HG03039 (cell line): ENCODE data around the gene REN.

Source experiments
- ATAC-seq: cut with Tn5 transposase; IDR thresholded peaks from one replicate; pipeline ENCODE4 v1.9.1; 2021; ENCODE audit warnings: mild to moderate bottlenecking, moderate library complexity; ENCODE audit not compliant: unreplicated experiment

Gene REN

GRCh38 chr1:204134103-204134502, 32.0 kb downstream of the REN start:
- no peak for ATAC-seq

- ATAC-seq: no peak
Measured at GRCh38 chr1:204132718-204133117, 33.4 kb downstream of the REN start.

GRCh38 chr1:204131978-204132377, 34.2 kb downstream of the REN start:
- no peak for ATAC-seq

DNA sequence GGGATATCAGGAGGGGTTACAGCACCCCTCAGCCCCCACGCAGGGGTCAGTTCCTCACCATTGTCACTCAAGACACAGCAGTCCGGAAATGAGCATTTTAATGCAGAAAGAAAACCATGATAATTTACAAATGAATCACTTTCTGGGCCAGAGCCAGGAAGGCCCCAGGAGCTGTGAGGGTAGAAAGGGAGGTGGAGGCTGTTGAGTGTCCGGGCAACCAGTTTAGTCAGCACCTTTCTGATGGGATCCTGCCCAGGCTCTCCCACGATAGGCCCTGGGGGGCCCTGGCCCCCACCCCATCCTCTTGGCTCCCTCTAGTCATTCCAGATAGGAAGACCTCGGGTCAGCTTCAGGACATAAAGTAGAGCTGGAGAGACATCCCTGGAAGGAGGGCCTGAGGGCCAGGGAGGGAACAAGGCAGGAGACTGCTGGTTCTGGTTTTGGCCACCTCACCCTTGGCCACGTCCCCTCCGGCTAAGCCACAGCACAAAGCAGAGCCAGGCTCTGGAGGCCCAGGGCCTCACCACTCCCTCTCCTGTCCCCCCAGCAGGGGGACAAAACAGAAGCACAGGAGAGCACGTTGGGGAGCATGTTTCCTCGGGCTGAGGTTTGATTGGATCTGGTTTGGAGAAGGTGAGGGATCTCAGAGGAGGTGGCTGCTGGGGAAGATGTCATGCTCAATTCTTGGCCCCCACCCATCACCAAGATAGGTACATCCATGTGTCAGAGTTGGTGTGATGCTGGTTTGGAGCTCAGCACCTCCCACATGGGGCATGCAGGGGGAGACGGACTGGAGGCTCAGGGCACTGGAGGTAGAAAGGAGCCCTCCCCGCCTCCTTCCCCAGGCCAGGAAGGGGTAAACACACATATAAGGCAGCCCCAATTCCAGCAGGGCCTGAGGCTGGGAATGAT, 34.9 kb downstream of the REN start:
- no peak for ATAC-seq

- no peak for ATAC-seq
Measured at GRCh38 chr1:204130178-204130577, 36.0 kb downstream of the REN start.

- no peak for ATAC-seq
Measured at GRCh38 chr1:204128964-204129896, 36.9 kb downstream of the REN start.

DNA sequence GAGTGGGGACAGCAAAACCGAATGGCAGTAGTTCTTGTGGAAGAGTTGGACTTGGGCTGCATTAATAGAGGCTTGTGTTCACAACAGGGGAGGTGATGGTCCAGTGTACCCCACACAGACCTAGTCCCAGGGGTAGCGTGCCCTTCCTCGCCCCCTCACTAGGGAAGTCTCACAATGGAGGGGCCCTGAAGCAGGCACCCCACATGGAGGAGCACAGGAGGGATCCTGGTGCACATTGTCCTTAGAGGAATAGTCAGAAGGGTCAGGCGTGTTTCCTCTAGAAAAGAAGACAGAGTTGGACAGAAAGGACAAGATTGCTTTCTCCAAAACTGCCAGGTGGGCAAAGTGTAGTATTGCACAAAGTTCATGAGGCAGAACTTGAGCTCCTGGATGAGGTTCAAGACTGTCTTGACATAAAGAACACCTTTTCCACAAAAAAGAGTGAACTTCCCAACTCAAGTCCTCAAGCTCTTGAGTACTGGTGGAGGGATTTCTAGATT, 37.6 kb downstream of the REN start:
- no peak for ATAC-seq

DNA sequence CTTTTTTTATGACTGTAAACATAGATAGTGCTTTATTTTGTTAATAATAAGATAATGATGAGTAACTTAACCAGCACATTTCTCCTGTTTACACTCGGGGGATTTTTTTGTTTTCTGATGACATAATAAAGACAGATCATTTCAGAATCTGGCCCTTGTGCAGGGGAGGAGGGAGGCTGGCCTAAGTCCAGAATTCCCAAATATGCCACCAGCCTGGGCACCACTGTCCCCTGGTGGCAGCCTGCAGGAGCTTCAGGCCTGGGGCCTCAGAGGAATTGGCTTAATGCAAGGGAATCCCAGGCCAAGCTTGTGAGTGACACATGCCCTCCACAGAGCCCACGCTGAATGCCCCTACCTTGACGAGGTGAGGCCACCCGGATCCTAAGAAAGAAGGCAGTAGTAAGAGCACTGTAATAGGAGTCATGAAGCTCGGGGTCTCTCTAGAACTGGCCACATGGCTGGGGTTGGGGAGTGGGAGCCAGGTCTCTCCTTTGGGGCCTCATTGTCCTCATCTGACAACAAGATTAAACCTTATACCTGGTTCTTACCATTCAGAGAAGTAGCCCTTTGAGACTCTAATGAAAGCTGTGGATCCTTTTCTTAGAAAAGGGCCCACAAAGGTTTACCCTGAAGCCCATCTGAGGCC, 38.4 kb downstream of the REN start:
- ATAC-seq: no peak

DNA sequence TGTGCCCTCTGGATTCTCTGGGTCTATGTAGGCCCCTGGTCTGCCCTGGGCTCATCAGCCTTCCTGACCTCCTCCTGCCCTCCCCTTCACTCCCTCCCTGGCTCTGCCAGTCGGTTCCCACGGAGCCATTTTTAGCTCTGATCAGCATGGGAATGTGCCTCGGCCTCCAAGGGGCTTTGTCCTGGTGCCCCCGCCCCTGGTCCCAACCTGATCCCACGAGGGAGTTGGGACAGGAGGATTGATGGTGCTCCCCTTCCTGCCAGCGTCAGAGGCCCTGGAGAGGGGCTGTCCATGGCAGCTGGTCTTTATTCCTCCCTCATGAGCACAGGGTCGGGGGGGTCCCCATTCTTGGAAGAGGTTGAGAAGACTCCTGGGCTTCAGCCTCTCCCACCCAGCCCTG, 39.2 kb downstream of the REN start:
- ATAC-seq: no peak

GRCh38 chr1:204126386-204126785, 39.8 kb downstream of the REN start:
- no peak for ATAC-seq

- no peak for ATAC-seq
Measured at GRCh38 chr1:204125759-204126351, 40.3 kb downstream of the REN start.

DNA sequence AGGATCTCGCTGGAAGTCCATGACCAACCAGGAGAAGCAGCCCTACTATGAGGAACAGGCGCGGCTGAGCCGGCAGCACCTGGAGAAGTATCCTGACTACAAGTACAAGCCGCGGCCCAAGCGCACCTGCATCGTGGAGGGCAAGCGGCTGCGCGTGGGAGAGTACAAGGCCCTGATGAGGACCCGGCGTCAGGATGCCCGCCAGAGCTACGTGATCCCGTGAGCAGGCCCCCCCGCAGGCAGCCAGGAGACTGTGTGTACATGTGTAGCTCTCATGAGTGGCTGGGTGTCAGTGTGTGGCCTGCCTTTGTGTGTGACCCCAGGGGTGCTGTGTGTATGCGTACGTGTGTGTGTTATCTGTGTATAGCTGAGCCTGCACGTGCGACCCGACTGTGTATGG, 41.5 kb downstream of the REN start:
- no peak for ATAC-seq

GRCh38 chr1:204123376-204123775, 42.8 kb downstream of the REN start:
- no peak for ATAC-seq

GRCh38 chr1:204121840-204122555, 44.1 kb downstream of the REN start:
- ATAC-seq: no peak

GRCh38 chr1:204116539-204116938, 49.6 kb downstream of the REN start:
- ATAC-seq: no peak

- ATAC-seq: no peak
Measured at GRCh38 chr1:204115116-204115515, 51.0 kb downstream of the REN start.

- ATAC-seq: no peak
Measured at GRCh38 chr1:204114606-204115005, 51.5 kb downstream of the REN start.

- ATAC-seq: no peak
Measured at GRCh38 chr1:204113896-204114295, 52.2 kb downstream of the REN start.

GRCh38 chr1:204112876-204113730, 53.0 kb downstream of the REN start:
- no peak for ATAC-seq
